ENCODE measurements around the gene TSPAN18.

GRCh38 chr11:44915004-44915403 is 188.2 kb downstream of the TSPAN18 start:
- TF ChIP-seq YY1 (IDR thresholded peaks at IDR 0.05; ENCODE audit: insufficient read depth, insufficient read length) = no peak
- no peak for TF ChIP-seq SUZ12 (IDR thresholded peaks at IDR 0.05; ENCODE audit: extremely low read depth, insufficient read depth, insufficient read length)
- no peak for TF ChIP-seq ZNF274 (IDR thresholded peaks at IDR 0.05; ENCODE audit: low read depth, low read length)
